IPS-18a (cell line): ENCODE measurements around the gene ZNF506.
"Not testable (repeated sequence)": the region's sequence is repeated elsewhere in the genome, so short reads cannot be mapped to it uniquely, and the experiment has no call there.

Experiments used
- H3K27ac ChIP-seq: one replicate; pipeline ENCODE4 v1.5.1; 2013; ENCODE audit warnings: low read length
- H3K27me3 ChIP-seq: one replicate; pipeline ENCODE4 v1.6.1; 2013; ENCODE audit warnings: mild to moderate bottlenecking, low read length; ENCODE audit not compliant: control insufficient read depth, insufficient read depth
- H3K36me3 ChIP-seq: one replicate; pipeline ENCODE4 v1.6.1; 2013; ENCODE audit warnings: low read depth, low read length; ENCODE audit not compliant: control insufficient read depth
- H3K4me1 ChIP-seq: one replicate; pipeline ENCODE4 v1.6.1; 2013; ENCODE audit warnings: low read depth, low read length; ENCODE audit not compliant: control insufficient read depth
- H3K4me3 ChIP-seq: one replicate; pipeline ENCODE4 v1.5.1; 2013; ENCODE audit warnings: low read length
- H3K9ac ChIP-seq: one replicate; pipeline ENCODE4 v1.6.1; 2013; ENCODE audit warnings: mild to moderate bottlenecking, low read length, moderate library complexity
- H3K9me3 ChIP-seq: one replicate; pipeline ENCODE4 v1.6.1; 2013; ENCODE audit warnings: low read depth, low read length; ENCODE audit not compliant: control insufficient read depth

ZNF506 gene

DNA sequence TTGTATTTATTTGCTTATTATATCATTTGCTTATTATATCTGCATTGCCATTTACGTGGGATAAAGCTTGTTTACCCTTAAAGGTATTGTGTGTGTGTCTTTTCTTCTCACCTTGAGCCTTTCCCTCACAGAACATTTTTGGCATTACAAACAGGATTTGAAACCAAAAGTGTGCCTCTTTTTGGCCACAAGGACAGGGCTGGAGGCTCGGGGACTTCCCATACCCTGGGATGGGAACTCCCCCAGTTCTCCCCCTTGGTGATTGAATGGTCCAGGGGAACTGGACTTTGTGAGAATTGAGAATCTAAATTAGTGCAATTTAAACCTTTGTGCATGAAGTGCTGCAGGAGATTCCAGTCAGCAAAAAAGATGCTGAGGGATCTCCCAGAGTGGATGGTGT is 2.4 kb upstream of the ZNF506 start:
- Histone ChIP-seq H3K4me3 (no peak overlapping the region), H3K27me3 (no peaks in the 10 kb centered on the region), H3K4me1 (no peaks in the 10 kb centered on the region), H3K36me3 (no peaks in the 10 kb centered on the region), H3K27ac (no peak overlapping the region), H3K9me3 (peaks cover 53% of the 10 kb centered on the region), H3K9ac (no peak overlapping the region)

- not testable (repeated sequence) for H3K36me3 ChIP-seq, H3K4me1 ChIP-seq, H3K9ac ChIP-seq, H3K27ac ChIP-seq, H3K4me3 ChIP-seq, H3K27me3 ChIP-seq
- H3K9me3 ChIP-seq, result peaks cover 38% of the 10 kb centered on the region
Measured at GRCh38 chr19:19821976-19822375, 426 bp upstream of the ZNF506 start.

- H3K9ac ChIP-seq, result no peak overlapping the region
- H3K27me3 ChIP-seq, result no peaks in the 10 kb centered on the region
- H3K4me1 ChIP-seq, result no peaks in the 10 kb centered on the region
- H3K4me3 ChIP-seq, result no peak overlapping the region
- no peak overlapping the region for H3K27ac ChIP-seq
- H3K9me3 ChIP-seq, result peaks cover 34% of the 10 kb centered on the region
- no peaks in the 10 kb centered on the region for H3K36me3 ChIP-seq
Measured at GRCh38 chr19:19820774-19821320, 703 bp downstream of the ZNF506 start.

DNA sequence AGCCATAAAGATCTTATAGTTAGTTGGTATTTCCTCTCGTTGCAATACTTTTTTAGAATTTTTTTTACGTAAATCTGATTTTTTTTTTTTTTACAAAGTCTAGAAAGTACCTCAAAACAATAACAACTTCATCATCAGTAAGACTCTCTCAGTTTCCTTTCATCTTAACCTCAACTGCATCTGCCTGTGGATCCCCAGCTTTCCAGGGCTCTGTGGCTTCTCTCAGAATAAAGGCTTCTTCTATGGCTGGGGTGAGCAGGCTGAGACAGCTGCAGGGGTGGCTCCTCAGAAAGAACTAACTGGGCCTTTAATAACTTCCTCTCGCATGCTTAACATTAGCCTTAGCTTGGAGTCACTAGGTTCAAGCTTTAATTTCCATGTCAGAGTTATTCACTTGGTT is 4.2 kb downstream of the ZNF506 start:
- Histone ChIP-seq H3K4me1 (no peaks in the 10 kb centered on the region), H3K4me3 (no peak overlapping the region), H3K9ac (no peak overlapping the region)

DNA sequence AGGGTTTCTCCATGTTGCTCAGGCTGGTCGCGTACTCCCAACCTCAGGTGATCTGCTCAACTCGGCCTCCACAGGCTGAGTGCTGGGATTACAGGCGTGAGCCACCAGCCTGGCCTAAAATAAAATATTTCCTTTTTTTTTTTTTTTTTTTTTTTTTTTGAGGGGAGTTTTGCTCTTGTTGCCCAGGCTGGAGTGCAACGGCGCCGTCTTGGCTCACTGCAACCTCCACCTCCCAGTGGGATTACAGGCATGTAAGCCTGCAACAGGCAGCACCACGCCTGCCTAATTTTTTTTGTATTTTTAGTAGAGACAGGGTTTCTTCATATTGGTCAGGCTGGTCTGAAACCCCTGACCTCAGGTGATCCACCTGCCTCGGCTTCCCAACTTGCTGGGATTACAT is 4.9 kb downstream of the ZNF506 start:
- Histone ChIP-seq H3K4me3 (no peak overlapping the region), H3K4me1 (no peaks in the 10 kb centered on the region), H3K36me3 (no peaks in the 10 kb centered on the region), H3K9me3 (peaks cover 7% of the 10 kb centered on the region), H3K27me3 (no peaks in the 10 kb centered on the region), H3K9ac (no peak overlapping the region), H3K27ac (no peak overlapping the region)

More for the DNA sequence above, 4.2 kb downstream of the ZNF506 start:
- no peaks in the 10 kb centered on the region for H3K27me3 ChIP-seq
- no peak overlapping the region for H3K27ac ChIP-seq
- no peaks in the 10 kb centered on the region for H3K36me3 ChIP-seq
- H3K9me3 ChIP-seq, result peaks cover 11% of the 10 kb centered on the region

GRCh38 chr19:19811999-19812398 is 9.6 kb downstream of the ZNF506 start:
- not testable (repeated sequence) for H3K4me3 ChIP-seq, H3K4me1 ChIP-seq, H3K36me3 ChIP-seq, H3K9ac ChIP-seq, H3K27ac ChIP-seq, H3K27me3 ChIP-seq
- peaks cover 12% of the 10 kb centered on the region for H3K9me3 ChIP-seq

DNA sequence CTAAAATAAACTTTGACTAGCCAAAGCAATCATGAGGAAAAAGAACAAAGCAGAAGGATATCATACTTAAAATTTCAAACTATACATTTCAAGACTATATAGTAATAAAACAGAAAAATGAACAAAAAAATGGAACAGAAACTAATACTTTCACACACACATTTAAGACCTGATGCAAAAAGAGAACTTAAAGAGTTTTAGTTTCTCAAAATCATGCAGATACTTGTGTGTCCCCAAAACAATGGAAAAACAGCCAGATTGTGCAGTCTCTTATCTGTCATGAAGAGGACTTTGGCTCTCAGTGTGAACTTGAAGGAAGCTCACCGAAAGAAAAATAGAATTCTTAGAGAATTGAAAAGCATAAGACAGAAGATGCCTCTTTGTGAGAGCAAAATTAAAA is 16.1 kb downstream of the ZNF506 start:
- no peak overlapping the region for H3K4me3 ChIP-seq
- no peak overlapping the region for H3K27ac ChIP-seq
- no peak overlapping the region for H3K9ac ChIP-seq
- H3K27me3 ChIP-seq, result no peaks in the 10 kb centered on the region
- no peaks in the 10 kb centered on the region for H3K36me3 ChIP-seq
- H3K4me1 ChIP-seq, result no peaks in the 10 kb centered on the region
- peaks cover 16% of the 10 kb centered on the region for H3K9me3 ChIP-seq

GRCh38 chr19:19788015-19788414 is 33.5 kb downstream of the ZNF506 start:
- H3K27me3 ChIP-seq, result no peaks in the 10 kb centered on the region
- no peak overlapping the region for H3K9ac ChIP-seq
- H3K27ac ChIP-seq, result no peak overlapping the region
- no peak overlapping the region for H3K4me3 ChIP-seq
- H3K36me3 ChIP-seq, result peaks cover 10% of the 10 kb centered on the region
- H3K9me3 ChIP-seq, result peaks cover 2% of the 10 kb centered on the region
- H3K4me1 ChIP-seq, result no peaks in the 10 kb centered on the region

DNA sequence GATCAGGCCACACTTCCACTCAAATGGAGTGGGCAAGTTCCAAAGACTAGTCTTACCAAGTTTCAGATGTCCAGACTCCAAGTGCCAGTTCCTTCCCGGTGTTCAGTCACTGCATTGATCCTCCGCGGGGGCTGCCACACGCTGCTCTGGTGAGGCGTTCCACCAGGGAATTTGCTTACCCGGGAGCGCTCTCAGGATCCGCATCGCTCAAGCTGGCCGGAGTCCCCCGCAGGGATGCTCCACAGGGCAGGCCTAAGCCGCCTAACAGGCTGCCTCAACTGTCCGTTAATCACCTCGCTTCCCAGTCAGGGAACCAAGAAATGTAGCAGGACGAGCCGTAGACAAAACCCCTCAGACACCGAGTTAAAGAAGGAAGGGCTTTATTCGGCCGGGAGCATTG is 36.1 kb downstream of the ZNF506 start:
- H3K27me3 ChIP-seq, H3K4me1 ChIP-seq, H3K4me3 ChIP-seq, H3K9me3 ChIP-seq, H3K36me3 ChIP-seq, H3K9ac ChIP-seq, H3K27ac ChIP-seq: not testable (repeated sequence)

- no peak overlapping the region for H3K27ac ChIP-seq
- no peak overlapping the region for H3K9ac ChIP-seq
- no peaks in the 10 kb centered on the region for H3K9me3 ChIP-seq
- H3K36me3 ChIP-seq, result no peaks in the 10 kb centered on the region
- H3K27me3 ChIP-seq, result no peaks in the 10 kb centered on the region
- H3K4me3 ChIP-seq, result no peak overlapping the region
- no peaks in the 10 kb centered on the region for H3K4me1 ChIP-seq
Measured at GRCh38 chr19:19782783-19783182, 38.8 kb downstream of the ZNF506 start.

- not testable (repeated sequence) for H3K4me1 ChIP-seq, H3K9me3 ChIP-seq, H3K36me3 ChIP-seq, H3K27me3 ChIP-seq, H3K4me3 ChIP-seq, H3K27ac ChIP-seq, H3K9ac ChIP-seq
Measured at GRCh38 chr19:19781791-19782190, 39.8 kb downstream of the ZNF506 start.

GRCh38 chr19:19778666-19779065 is 42.9 kb downstream of the ZNF506 start:
- H3K9ac ChIP-seq, result no peak overlapping the region
- H3K27ac ChIP-seq, result no peak overlapping the region
- H3K4me1 ChIP-seq, result peaks cover 6% of the 10 kb centered on the region
- H3K9me3 ChIP-seq, result no peaks in the 10 kb centered on the region
- no peaks in the 10 kb centered on the region for H3K36me3 ChIP-seq
- no peaks in the 10 kb centered on the region for H3K27me3 ChIP-seq
- H3K4me3 ChIP-seq, result no peak overlapping the region
